Coronary artery (tissue), 2 donors: ENCODE results near the gene DNM2.

Experiments
- DNase-seq: peaks from one replicate; pipeline ENCODE4 v3.0.0-alpha.2; 2017; ENCODE audit warnings: low spot score
- H3K27ac ChIP-seq, 2 donors: fragments of 200-600 bp; sonication (generic); one replicate each; pipeline ENCODE4 v1.5.1; 2016 to 2019
- H3K4me3 ChIP-seq: fragments of 200-600 bp; sonication (generic); 2 replicates; pipeline ENCODE4 v1.5.1; 2016; ENCODE audit warnings: mild to moderate bottlenecking, moderate library complexity
- TF ChIP-seq, protein P1 (sequence below): fragments of 200-600 bp; sonication (generic); IDR thresholded peaks from one replicate; pipeline ENCODE4 v1.5.1; 2019; ENCODE audit warnings: antibody characterized with exemption

Gene DNM2

DNA sequence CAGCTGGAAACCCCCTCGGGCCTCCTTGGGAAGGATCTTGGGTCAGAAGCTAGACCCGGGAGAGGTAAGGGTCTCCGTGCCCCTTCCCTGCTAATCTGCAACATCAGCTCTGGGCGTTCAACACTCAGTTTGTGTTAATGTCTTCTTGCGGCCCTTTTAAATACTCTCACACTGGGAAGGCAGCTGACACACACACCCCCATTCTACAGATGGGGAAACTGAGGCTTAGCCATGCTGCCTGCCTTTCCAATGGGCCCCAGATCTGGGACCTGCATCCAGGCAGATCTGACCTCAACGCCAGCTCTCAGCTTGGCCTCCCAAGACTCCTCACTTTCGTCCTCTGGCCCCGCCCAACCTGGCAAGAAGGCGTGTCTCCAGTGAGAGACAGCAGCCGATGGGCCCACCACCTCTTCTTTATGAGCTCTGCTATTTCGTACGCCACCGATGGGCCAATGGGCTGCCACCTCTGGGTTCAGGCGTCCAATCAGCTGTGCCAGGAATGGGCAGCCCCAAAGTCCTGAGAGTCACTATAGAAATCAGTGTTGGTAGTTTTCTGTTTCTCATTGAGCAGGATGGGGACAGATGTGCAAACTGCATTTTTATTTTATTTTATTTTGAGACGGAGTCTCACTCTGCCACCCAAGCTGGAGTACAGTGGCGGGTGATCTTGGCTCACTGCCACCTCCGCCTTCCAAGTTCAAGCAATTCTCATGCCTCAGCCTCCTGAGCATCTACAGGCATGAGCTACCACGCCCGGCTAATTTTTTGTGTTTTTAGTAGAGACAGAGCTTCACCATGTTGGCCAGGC is 43.8 kb downstream of the DNM2 start:
- Histone ChIP-seq H3K27ac (peak overlapping the region; percentile 8 to 73), H3K4me3 (no peak overlapping the region)
- TF ChIP-seq, protein P1, sequence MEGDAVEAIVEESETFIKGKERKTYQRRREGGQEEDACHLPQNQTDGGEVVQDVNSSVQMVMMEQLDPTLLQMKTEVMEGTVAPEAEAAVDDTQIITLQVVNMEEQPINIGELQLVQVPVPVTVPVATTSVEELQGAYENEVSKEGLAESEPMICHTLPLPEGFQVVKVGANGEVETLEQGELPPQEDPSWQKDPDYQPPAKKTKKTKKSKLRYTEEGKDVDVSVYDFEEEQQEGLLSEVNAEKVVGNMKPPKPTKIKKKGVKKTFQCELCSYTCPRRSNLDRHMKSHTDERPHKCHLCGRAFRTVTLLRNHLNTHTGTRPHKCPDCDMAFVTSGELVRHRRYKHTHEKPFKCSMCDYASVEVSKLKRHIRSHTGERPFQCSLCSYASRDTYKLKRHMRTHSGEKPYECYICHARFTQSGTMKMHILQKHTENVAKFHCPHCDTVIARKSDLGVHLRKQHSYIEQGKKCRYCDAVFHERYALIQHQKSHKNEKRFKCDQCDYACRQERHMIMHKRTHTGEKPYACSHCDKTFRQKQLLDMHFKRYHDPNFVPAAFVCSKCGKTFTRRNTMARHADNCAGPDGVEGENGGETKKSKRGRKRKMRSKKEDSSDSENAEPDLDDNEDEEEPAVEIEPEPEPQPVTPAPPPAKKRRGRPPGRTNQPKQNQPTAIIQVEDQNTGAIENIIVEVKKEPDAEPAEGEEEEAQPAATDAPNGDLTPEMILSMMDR: no peak
- DNase-seq: no peak

DNA sequence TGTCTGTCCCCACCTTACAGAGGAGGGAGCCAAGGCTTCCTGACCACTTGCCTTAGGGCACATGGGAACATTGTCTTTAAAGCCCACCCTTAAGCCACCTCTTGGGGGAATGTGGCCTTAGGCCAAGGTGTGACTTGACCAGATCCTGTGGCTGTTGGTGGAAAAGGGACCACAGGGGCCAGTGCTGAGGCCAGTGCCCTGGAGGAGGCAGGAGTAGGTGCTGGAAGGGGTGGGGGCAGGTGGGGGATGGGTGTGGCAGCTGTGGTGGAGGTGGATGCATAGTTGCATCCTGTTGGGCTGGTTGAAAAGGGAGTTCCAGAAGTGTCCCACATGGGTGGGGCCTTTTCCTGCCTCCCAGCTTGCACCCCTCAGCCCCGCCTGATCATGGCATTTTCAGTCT is 44.8 kb downstream of the DNM2 start:
- no peak overlapping the region for H3K4me3 ChIP-seq
- no peak for DNase-seq
- peak overlapping the region; percentile 8 to 73 for H3K27ac ChIP-seq
- TF ChIP-seq, protein P1: no peak

DNA sequence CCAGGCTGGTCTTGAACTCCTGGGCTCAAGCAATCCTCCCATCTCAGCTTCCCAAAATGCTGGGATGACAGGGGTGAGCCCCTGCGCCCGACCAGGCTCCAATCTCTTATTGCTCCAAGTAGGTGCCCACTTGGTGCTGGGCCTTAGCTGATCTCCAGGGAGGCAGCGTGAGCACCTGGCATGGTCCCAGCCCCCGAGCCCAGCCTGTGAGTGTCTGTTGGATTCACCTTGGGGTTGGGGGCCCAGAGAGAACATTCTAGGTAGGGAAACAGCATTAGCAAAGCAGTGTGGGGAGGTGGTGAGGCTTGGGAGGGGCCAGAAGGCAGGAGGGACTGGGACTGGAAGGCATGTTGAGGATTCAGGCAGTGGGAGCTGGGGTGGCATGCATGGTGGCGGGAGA is 45.5 kb downstream of the DNM2 start:
- TF ChIP-seq, protein P1: no peak
- Histone ChIP-seq H3K4me3 (no peak overlapping the region), H3K27ac (no peak overlapping the region)
- no peak for DNase-seq

DNA sequence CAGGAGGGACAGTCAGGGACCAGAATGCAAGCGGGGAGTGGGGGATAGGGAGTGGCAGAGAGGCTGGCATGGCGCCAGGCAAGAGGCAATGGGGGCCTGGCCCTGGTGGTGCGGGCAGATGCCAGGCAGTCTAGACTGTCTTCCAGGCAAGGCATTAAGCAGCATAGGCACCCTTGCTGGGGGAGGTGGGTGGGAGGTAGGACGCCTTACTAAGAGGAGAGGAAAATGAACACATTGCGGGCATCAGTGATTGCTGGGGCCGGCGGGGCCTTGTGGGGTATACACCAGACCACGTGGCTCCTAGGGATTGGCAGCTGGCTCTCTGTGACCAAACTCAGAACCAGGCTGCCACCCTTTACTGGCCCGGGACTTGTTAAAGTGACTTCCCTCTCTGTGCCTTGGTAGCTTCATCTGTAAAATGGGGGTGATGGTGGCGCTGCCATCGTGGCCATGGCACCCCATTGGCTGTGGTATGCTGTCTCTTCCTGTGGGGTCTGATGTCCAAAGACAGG is 46.0 kb downstream of the DNM2 start:
- no peak overlapping the region for H3K4me3 ChIP-seq
- no peak overlapping the region for H3K27ac ChIP-seq
- no peak for DNase-seq
- TF ChIP-seq, protein P1: no peak

DNA sequence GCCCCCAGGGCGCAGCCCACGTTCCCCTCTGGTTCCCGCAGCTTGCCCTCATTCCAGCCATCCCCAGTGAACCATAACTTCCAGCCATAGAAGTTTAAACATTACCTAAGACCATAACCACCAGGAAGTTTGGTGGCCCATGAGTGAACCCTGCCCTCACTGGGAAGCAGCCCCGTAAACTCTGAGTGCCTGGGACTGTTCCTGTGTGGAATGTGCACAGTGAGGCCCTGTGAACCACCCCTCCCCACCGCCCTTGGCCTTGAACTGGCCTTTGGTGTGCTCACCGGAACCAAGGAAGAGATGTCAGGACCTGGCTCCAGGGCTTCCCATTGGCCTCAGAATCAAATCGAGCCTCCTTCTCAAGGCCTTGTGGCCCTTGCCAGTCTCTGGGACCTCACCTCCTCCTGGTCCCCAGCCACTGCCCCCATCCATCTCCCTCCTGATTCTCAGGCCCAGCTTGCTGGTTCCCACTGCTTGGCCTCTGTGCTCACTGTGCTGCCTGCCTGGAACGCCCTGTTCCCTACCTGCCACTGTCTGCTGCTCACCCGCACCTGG is 46.5 kb downstream of the DNM2 start:
- TF ChIP-seq, protein P1: no peak
- no peak overlapping the region for H3K27ac ChIP-seq
- H3K4me3 ChIP-seq: no peak overlapping the region
- DNase-seq: no peak

DNA sequence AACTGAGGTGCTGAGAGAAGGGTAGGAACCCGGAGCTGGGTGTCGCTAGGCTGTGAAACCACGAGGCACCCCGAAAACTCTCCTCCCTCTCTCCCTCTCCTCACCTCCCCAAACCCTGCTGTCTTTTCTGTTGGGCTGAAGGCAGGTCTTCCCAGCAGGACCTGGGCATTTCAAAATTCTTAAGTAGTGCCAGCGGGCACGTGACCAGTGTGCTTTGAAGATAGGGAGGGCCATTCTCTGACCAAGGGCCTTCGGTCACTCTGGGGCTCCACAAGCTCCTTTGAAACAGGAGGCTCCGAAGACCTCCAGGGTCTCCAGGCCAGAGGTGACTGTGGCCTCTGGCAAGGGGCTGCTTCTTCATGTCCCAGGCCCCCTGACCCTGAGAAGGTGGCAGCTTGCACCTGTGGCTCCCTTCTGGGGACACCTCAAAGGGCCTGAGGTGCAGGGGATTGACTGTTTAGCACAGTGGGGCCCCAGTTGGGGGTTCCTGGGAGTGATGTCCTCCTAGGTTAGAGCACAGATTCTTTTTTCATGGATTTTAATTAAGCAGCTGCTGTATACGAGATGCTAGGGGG is 48.3 kb downstream of the DNM2 start:
- TF ChIP-seq, protein P1: no peak

More for the DNA sequence above, 48.3 kb downstream of the DNM2 start:
- peak overlapping the region in 1 of 2 donors; percentile 83 for H3K27ac ChIP-seq
- DNase-seq: no peak
- no peak overlapping the region for H3K4me3 ChIP-seq
